H9 (cell line): ENCODE data around the gene C6orf52. TPM values are rescaled to one million over a fixed set of nuclear protein-coding genes. Genes with fewer than 3 reads are reported as not detected.

ENCODE experiments used
- DNase-seq: peaks from one replicate; pipeline ENCODE4 v3.0.0-alpha.2; 2017
- H2AFZ ChIP-seq: one replicate; pipeline ENCODE4 v1.6.1; 2013; ENCODE audit warnings: mild to moderate bottlenecking, low read length, control low read depth, moderate library complexity
- H2AK5ac ChIP-seq: 2 replicates; pipeline ENCODE4 v1.6.1; 2013; ENCODE audit warnings: low read length, control low read depth, mixed read lengths; ENCODE audit not compliant: insufficient read length
- H2BK120ac ChIP-seq: one replicate; pipeline ENCODE4 v1.6.1; 2013; ENCODE audit warnings: low read depth, mild to moderate bottlenecking, low read length, control low read depth, inconsistent platforms; ENCODE audit not compliant: poor library complexity, severe bottlenecking
- H2BK12ac ChIP-seq: 2 replicates; pipeline ENCODE4 v1.6.1; 2013; ENCODE audit warnings: low read length, control low read depth, mixed read lengths, low read depth; ENCODE audit not compliant: insufficient read length
- H2BK15ac ChIP-seq: 2 replicates; pipeline ENCODE4 v1.6.1; 2013; ENCODE audit warnings: low read depth, low read length, control low read depth
- H2BK20ac ChIP-seq: one replicate; pipeline ENCODE4 v1.6.1; 2013; ENCODE audit warnings: low read depth, mild to moderate bottlenecking, low read length, control low read depth, inconsistent platforms; ENCODE audit not compliant: poor library complexity, severe bottlenecking
- H2BK5ac ChIP-seq: 2 replicates; pipeline ENCODE4 v1.6.1; 2013; ENCODE audit warnings: low read length, control low read depth, mixed read lengths; ENCODE audit not compliant: insufficient read length
- H3K14ac ChIP-seq: 2 replicates; pipeline ENCODE4 v1.6.1; 2013; ENCODE audit warnings: low read length, control low read depth; ENCODE audit not compliant: insufficient read depth
- H3K18ac ChIP-seq: 2 replicates; pipeline ENCODE4 v1.6.1; 2013; ENCODE audit warnings: low read depth, mild to moderate bottlenecking, mixed read lengths, low read length, control low read depth; ENCODE audit not compliant: insufficient read length
- H3K23ac ChIP-seq: 2 replicates; pipeline ENCODE4 v1.6.1; 2013; ENCODE audit warnings: low read length, control low read depth, mixed read lengths, low read depth; ENCODE audit not compliant: insufficient read length
- H3K23me2 ChIP-seq: 2 replicates; pipeline ENCODE4 v1.6.1; 2013; ENCODE audit warnings: low read depth, mild to moderate bottlenecking, mixed read lengths, low read length, control low read depth; ENCODE audit not compliant: insufficient read length, poor library complexity, severe bottlenecking
- H3K27ac ChIP-seq: 2 replicates; pipeline ENCODE4 v1.5.1; 2013; ENCODE audit warnings: low read length, control low read depth, mixed read lengths, low read depth; ENCODE audit not compliant: insufficient read length
- H3K27me3 ChIP-seq: 2 replicates; pipeline ENCODE4 v1.6.1; 2013; ENCODE audit warnings: low read length, control low read depth, inconsistent platforms; ENCODE audit not compliant: insufficient read depth
- H3K4ac ChIP-seq: 2 replicates; pipeline ENCODE4 v1.6.1; 2013; ENCODE audit warnings: low read depth, mild to moderate bottlenecking, control low read depth, inconsistent platforms, low read length, moderate library complexity
- H3K4me1 ChIP-seq: 2 replicates; pipeline ENCODE4 v1.6.1; 2013; ENCODE audit warnings: low read length, control low read depth, inconsistent platforms; ENCODE audit not compliant: insufficient read depth
- H3K4me2 ChIP-seq: 2 replicates; pipeline ENCODE4 v1.6.1; 2013; ENCODE audit warnings: low read length, control low read depth, mixed read lengths; ENCODE audit not compliant: insufficient read length, insufficient read depth
- H3K56ac ChIP-seq: 2 replicates; pipeline ENCODE4 v1.6.1; 2013; ENCODE audit warnings: low read depth, mild to moderate bottlenecking, mixed read lengths, low read length, control low read depth; ENCODE audit not compliant: insufficient read length
- H3K79me1 ChIP-seq: 2 replicates; pipeline ENCODE4 v1.6.1; 2013; ENCODE audit warnings: low read depth, mild to moderate bottlenecking, moderate library complexity, low read length, control low read depth, inconsistent platforms; ENCODE audit not compliant: insufficient read depth, poor library complexity, severe bottlenecking
- H3K79me2 ChIP-seq: 2 replicates; pipeline ENCODE4 v1.6.1; 2013; ENCODE audit warnings: low read length, control low read depth, inconsistent platforms; ENCODE audit not compliant: insufficient read depth
- H3K9ac ChIP-seq: 2 replicates; pipeline ENCODE4 v1.6.1; 2013; ENCODE audit warnings: low read length, control low read depth, mixed read lengths; ENCODE audit not compliant: insufficient read length; ENCODE audit errors: extremely low read depth
- H3K9me3 ChIP-seq: one replicate; pipeline ENCODE4 v1.6.1; 2013; ENCODE audit warnings: low read depth, low read length, inconsistent platforms; ENCODE audit not compliant: control insufficient read depth
- H3T11ph ChIP-seq: one replicate; pipeline ENCODE4 v1.6.1; 2013; ENCODE audit warnings: mild to moderate bottlenecking, low read length, control low read depth, inconsistent platforms
- H4K20me1 ChIP-seq: one replicate; pipeline ENCODE4 v1.6.1; 2013; ENCODE audit not compliant: control insufficient read depth, insufficient read length, insufficient read depth
- H4K5ac ChIP-seq: 2 replicates; pipeline ENCODE4 v1.6.1; 2013; ENCODE audit warnings: low read depth, mild to moderate bottlenecking, mixed read lengths, low read length, control low read depth; ENCODE audit not compliant: insufficient read length
- H4K8ac ChIP-seq: replicated peaks from 2 replicates; pipeline ENCODE4 v1.6.1; 2013; ENCODE audit warnings: low read length, control low read depth, mixed read lengths, low read depth; ENCODE audit not compliant: insufficient read length
- H4K91ac ChIP-seq: 2 replicates; pipeline ENCODE4 v1.6.1; 2013; ENCODE audit warnings: low read depth, mild to moderate bottlenecking, moderate library complexity, mixed read lengths, low read length, control low read depth; ENCODE audit not compliant: insufficient read length
- H3K27ac Mint-ChIP-seq, 3 experiments: 2 replicates in 2 of 3; 3 replicates in 1 of 3; pipeline ENCODE4 v1.8.0; 2020 to 2021; ENCODE audit warnings: mixed read lengths in 3 of 3, mild to moderate bottlenecking in 1 of 3, moderate library complexity in 1 of 3
- H3K27me3 Mint-ChIP-seq: 2 replicates; pipeline ENCODE4 v1.8.0; 2021; ENCODE audit warnings: low read depth, mild to moderate bottlenecking, moderate library complexity, mixed read lengths
- H3K36me3 Mint-ChIP-seq, 3 experiments: 2 replicates in 2 of 3; 3 replicates in 1 of 3; pipeline ENCODE4 v1.8.0; 2020 to 2021; ENCODE audit warnings: low read depth in 3 of 3, mixed read lengths in 3 of 3; ENCODE audit not compliant: insufficient read depth in 1 of 3
- H3K4me1 Mint-ChIP-seq, 2 experiments: 2 replicates each; pipeline ENCODE4 v1.8.0; 2020; ENCODE audit warnings: mixed read lengths in 2 of 2
- H3K4me3 Mint-ChIP-seq, 2 experiments: 2 replicates in 1 of 2; 3 replicates in 1 of 2; pipeline ENCODE4 v1.8.0; 2020 to 2021; ENCODE audit warnings: mild to moderate bottlenecking in 2 of 2, mixed read lengths in 2 of 2, moderate library complexity in 1 of 2
- H3K9me3 Mint-ChIP-seq, 2 experiments: 2 replicates in 1 of 2; 3 replicates in 1 of 2; pipeline ENCODE4 v1.8.0; 2020; ENCODE audit warnings: mild to moderate bottlenecking in 2 of 2, mixed read lengths in 2 of 2, moderate library complexity in 1 of 2
- CTCF ChIP-seq: fragments of 200-600 bp; sonication (generic); conservative IDR thresholded peaks from 3 replicates; pipeline ENCODE4 v1.8.0; 2021; ENCODE audit warnings: antibody characterized with exemption, mild to moderate bottlenecking
- total RNA-seq: library from RNA; stranded (reverse); gene quantifications from 2 replicates; pipeline ENCODE4 v1.2.1, GENCODE V29; 2021

Gene C6orf52
- total RNA-seq, 1 experiment from 2014 or later, result 1.8 TPM

GRCh38 chr6:10682355-10682988 lies 11.9 kb downstream of the C6orf52 start:
- no peaks in the 10 kb centered on the region for H3K9me3 Mint-ChIP-seq
- no peak overlapping the region for H3K27ac ChIP-seq

More at GRCh38 chr6:10682355-10682988, 11.9 kb downstream of the C6orf52 start:
- no peaks in the 10 kb centered on the region for H3K23me2 ChIP-seq
- no peak overlapping the region for H3K9ac ChIP-seq
- H3K4me2 ChIP-seq, result no peak overlapping the region
- no peak overlapping the region for H2AK5ac ChIP-seq
- no peak overlapping the region for H3K23ac ChIP-seq
- Mint-ChIP-seq H3K4me1 (peaks cover 6% of the 10 kb centered on the region in 2 experiments), H3K36me3 (no peaks in the 10 kb centered on the region), H3K27ac (no peak overlapping the region), H3K27me3 (no peaks in the 10 kb centered on the region), H3K4me3 (no peak overlapping the region)
- H3K79me2 ChIP-seq, result no peaks in the 10 kb centered on the region
- H3K27me3 ChIP-seq, result no peaks in the 10 kb centered on the region
- H2BK120ac ChIP-seq, result no peak overlapping the region
- H2BK20ac ChIP-seq, result no peak overlapping the region
- no peak overlapping the region for H2AFZ ChIP-seq
- H3K56ac ChIP-seq, result no peak overlapping the region
- DNase-seq, result no peak
- no peaks in the 10 kb centered on the region for H4K20me1 ChIP-seq
- H3K4me1 ChIP-seq, result no peaks in the 10 kb centered on the region
- no peaks in the 10 kb centered on the region for H3K79me1 ChIP-seq
- H3K4ac ChIP-seq, result no peak overlapping the region
- H4K8ac ChIP-seq, result no peak overlapping the region
- no peak overlapping the region for H2BK15ac ChIP-seq
- no peak overlapping the region for H2BK5ac ChIP-seq
- H3T11ph ChIP-seq, result no peak overlapping the region
- H4K5ac ChIP-seq, result no peak overlapping the region
- no peak for TF ChIP-seq CTCF
- no peak overlapping the region for H4K91ac ChIP-seq
- H2BK12ac ChIP-seq, result no peak overlapping the region
- H3K18ac ChIP-seq, result no peak overlapping the region
- H3K9me3 ChIP-seq, result no peaks in the 10 kb centered on the region
- no peak overlapping the region for H3K14ac ChIP-seq
